ENCODE data around the gene PCYOX1L. TPM values are rescaled to one million over a fixed set of nuclear protein-coding genes. Genes with fewer than 3 reads are reported as not detected.
A peak's percentile ranks its signal among the peaks of the same experiment; 100 is the strongest.

PCYOX1L gene
- total and polyA plus RNA-seq, 9 of the 15 experiments (the other 6 are each of a cell fraction or from before 2014, with no cell fraction given): 2.3 to 17.9 (median 6.0) TPM

DNA sequence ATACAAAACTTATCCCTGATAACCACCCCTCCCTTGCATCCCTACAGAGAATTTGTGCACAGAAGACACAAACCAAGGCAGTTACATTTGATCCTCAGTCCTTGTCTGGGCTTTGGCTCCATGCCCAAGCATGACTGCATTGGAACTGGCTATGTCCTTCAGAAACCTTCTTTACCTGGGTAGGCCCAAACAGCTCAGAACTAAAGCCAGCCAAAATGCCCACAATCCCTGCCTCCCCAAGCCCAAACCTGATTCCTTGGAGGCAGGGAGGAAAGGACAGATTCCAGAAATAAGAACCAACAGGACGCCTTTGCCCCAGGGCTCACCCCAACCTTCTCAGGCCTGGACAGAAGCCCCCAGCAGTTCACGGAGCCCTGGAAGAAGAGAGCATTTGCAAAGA is 13.0 kb downstream of the PCYOX1L start:
- no peaks in the 10 kb centered on the region for H3K27me3 ChIP-seq (ENCODE audit: control insufficient read depth in 2 of 2, insufficient read depth in 2 of 2, low read length in 2 of 2)
- no peak overlapping the region for H3K9ac ChIP-seq (ENCODE audit: insufficient read depth in 1 of 2, low read depth in 2 of 2, low read length in 2 of 2)
- FAIRE-seq (no peak), DNase-seq (ENCODE audit: extremely low read depth in 1 of 4, low spot score in 3 of 4) (no peak), ATAC-seq (no peak)
- H4K20me1 ChIP-seq (replicated peaks; ENCODE audit: control insufficient read depth, insufficient read depth, low read length): no peaks in the 10 kb centered on the region
- H3K4me1 ChIP-seq (replicated peaks in 1 of 2; ENCODE audit: control insufficient read depth in 2 of 2, insufficient read depth in 2 of 2, low read length in 2 of 2): peaks cover 15% of the 10 kb centered on the region in 2 experiments; a peak in 4 of 5 replicates
- ChIA-PET CTCF (ENCODE audit: low intra/inter-chr PET ratio) (interaction anchor here (1.8 to 3.8 kb wide), 2 partner anchors 51 to 53 kb away, joined by 4 to 36 read pairs; no protein-coding TSS in a partner anchor), POLR2A (interaction anchor here (1.1 kb wide), 2 partner anchors 10 to 61 kb away, joined by 3 read pairs; no protein-coding TSS in a partner anchor)
- TF ChIP-seq NFIC (IDR thresholded peaks at IDR 0.05) (peak; percentile 25; the same call in 1 of the 2 replicates), PCBP1 (IDR thresholded peaks at IDR 0.05; ENCODE audit: low read depth, low read length, poor library complexity, severe bottlenecking) (no peak), SLC30A9 (CRISPR knock-in tag; IDR thresholded peaks at IDR 0.05) (no peak)
- TF ChIP-seq, protein P1, sequence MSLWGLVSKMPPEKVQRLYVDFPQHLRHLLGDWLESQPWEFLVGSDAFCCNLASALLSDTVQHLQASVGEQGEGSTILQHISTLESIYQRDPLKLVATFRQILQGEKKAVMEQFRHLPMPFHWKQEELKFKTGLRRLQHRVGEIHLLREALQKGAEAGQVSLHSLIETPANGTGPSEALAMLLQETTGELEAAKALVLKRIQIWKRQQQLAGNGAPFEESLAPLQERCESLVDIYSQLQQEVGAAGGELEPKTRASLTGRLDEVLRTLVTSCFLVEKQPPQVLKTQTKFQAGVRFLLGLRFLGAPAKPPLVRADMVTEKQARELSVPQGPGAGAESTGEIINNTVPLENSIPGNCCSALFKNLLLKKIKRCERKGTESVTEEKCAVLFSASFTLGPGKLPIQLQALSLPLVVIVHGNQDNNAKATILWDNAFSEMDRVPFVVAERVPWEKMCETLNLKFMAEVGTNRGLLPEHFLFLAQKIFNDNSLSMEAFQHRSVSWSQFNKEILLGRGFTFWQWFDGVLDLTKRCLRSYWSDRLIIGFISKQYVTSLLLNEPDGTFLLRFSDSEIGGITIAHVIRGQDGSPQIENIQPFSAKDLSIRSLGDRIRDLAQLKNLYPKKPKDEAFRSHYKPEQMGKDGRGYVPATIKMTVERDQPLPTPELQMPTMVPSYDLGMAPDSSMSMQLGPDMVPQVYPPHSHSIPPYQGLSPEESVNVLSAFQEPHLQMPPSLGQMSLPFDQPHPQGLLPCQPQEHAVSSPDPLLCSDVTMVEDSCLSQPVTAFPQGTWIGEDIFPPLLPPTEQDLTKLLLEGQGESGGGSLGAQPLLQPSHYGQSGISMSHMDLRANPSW (CRISPR knock-in tag; IDR thresholded peaks at IDR 0.05): no peak
- no peak overlapping the region for H3K4me3 ChIP-seq
- no peaks in the 10 kb centered on the region for H3K9me1 ChIP-seq (ENCODE audit: control insufficient read depth, insufficient read depth, low read length)
- in situ Hi-C loops (cut with MboI) (loop anchor here (5.0 kb wide), 2 partner anchors 49 to 181 kb away; partner anchors contain the start of gene CSNK1A1), intact Hi-C loops (cut with micrococcal nuclease) (loop anchor here (1.0 to 5.0 kb wide), 4 partner anchors 50 to 229 kb away; partner anchors contain the start of gene ABLIM3)
- BruUV-seq (replicated peaks): no TSS peak
- H3K9me3 ChIP-seq (replicated peaks; ENCODE audit: control insufficient read depth, insufficient read depth, low read depth, low read length): no peaks in the 10 kb centered on the region
- WGBS (ENCODE audit: insufficient coverage, low coverage, missing lambda C conversion rate): 10% methylated on average over 2 of the region's 2 CpGs
- H3K4me2 ChIP-seq (ENCODE audit: insufficient read depth, low read length): no peak overlapping the region
- no peaks in the 10 kb centered on the region for H3K79me2 ChIP-seq (ENCODE audit: control insufficient read depth, insufficient read depth, low read length)
- H3K27ac ChIP-seq (ENCODE audit: extremely low read depth, low read depth, low read length): no peak overlapping the region
- H2AFZ ChIP-seq (ENCODE audit: low read depth, low read length): no peak overlapping the region
- no peaks in the 10 kb centered on the region for H3K36me3 ChIP-seq (ENCODE audit: control insufficient read depth, insufficient read depth, low read length)

Data from K562 (cell line).